ENCODE measurements around the gene SEL1L.
"Not testable (repeated sequence)": the region's sequence is repeated elsewhere in the genome, so short reads cannot be mapped to it uniquely, and the experiment has no call there.

Gene SEL1L

GRCh38 chr14:81533212-81533535 lies 479 bp downstream of the SEL1L start:
- peak overlapping the region; percentile 31 for H3K27ac ChIP-seq
- no peak for DNase-seq (ENCODE audit: low read depth, low spot score)

- peak overlapping the region; percentile 79 for H3K27ac ChIP-seq
- DNase-seq (ENCODE audit: low read depth, low spot score) = no peak
These were observed 4.3 kb downstream of the SEL1L start for GRCh38 chr14:81529391-81529790.

GRCh38 chr14:81525129-81525528 lies 8.5 kb downstream of the SEL1L start:
- DNase-seq (ENCODE audit: low read depth, low spot score) = no peak
- H3K27ac ChIP-seq = no peak overlapping the region

DNA sequence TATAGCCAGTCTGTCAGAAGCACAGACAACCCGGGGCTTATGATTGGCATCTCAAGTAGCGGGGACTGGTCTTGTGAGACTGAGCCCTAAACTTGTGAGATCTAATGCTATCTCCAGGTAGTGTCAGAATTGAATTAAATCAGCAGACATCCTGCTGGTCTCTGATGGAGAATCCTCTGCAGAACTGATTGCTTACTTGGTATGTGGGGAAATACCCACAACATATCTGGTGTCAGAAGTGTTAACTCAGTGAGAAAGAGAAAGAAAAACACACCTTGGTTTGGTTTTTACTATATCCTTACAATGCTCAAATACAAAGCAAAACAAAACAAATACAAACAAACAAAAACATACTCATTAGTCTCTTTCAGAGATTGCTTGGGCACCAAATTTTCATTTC lies 10.0 kb downstream of the SEL1L start:
- no peak overlapping the region for H3K27ac ChIP-seq
- DNase-seq (ENCODE audit: low read depth, low spot score) = no peak

GRCh38 chr14:81523016-81523415 lies 10.6 kb downstream of the SEL1L start:
- DNase-seq (ENCODE audit: low read depth, low spot score) = no peak
- no peak overlapping the region for H3K27ac ChIP-seq

DNA sequence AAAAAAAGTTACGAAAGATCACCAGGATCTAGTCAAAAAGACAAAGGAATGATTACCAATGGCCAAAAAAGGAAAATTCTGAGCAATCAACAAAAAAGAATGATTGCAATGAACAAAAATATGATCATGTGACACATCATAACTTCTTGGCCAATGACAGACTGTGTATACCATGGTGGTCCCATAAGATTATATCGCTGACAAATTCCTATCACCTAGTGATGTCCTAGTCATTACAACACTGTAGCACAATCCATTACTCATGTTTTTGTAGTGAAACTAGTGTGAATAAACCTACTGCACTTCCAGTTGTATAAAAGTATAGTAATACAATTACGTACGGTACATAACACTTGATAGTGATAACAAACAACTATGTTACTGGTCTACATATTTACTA lies 12.3 kb downstream of the SEL1L start:
- no peak for DNase-seq (ENCODE audit: low read depth, low spot score)
- no peak overlapping the region for H3K27ac ChIP-seq

- DNase-seq (ENCODE audit: low read depth, low spot score) = no peak
- peak overlapping the region; percentile 34 for H3K27ac ChIP-seq
These were observed 14.2 kb downstream of the SEL1L start for GRCh38 chr14:81519200-81520011.

DNA sequence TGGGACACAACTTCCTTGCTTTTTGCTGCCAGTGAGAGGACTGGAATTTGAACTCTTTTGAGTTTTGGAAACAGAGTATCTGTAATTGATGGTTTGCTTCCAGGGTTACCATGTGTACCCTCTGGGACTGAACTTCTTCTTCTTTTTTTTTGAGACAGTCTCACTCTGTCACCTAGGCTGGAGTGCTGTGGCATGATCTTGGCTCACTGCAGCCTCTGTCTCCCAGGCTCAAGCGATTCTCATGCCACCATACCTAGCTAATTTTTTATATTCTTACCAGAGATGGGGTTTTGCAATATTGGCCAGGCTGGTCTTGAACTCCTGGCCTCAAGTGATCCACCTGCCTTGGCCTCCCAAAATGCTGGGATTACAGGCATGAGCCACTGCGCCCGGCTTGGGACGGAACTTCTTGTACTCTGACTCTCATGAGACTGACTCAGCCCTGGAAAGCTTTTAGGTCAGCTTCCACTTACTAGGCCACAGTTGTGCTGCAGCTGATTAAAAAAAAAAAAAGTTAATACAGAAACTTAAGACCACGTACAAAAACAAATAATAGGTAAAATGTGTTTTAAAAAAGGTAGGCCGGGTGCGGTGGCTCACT lies 15.8 kb downstream of the SEL1L start:
- DNase-seq (ENCODE audit: low read depth, low spot score) = no peak
- H3K27ac ChIP-seq = no peak overlapping the region

DNA sequence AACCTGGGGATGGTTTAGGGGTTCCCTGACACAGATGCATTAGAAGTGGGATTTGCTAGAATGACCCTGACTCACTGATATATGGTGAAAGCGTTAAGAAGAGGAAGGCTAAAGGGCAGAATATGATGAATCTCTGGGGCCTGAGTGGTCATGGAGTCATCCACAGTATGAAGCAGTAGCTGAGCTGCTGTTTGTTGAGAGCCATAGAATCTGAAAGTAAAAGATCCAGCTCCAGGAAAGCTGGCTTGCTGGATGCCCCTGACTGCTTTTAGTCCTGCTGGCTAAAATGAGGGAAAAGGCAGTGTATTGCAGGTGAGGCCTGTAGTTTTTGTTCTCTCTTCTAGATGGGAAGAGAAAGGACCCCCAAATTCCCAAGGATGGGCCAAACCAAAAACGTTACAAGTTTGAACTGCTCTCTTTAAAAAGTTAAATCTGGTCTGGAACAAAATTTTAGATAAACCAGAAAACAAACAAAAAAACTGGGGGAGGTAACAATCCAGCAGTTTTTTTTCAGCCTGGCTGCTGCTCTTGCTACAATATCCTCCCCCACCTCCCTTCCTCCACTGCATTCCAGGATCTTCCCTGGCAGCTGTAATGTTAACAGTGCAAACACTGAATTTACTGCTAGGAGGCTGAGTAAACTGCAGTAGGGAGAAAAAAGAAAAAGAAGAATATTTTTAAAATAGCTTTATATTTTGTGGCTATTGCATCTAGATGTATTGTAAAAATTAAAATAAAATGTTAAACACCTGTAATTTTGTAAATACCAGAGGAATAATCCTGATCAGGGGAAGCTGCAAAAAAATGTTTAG lies 16.5 kb downstream of the SEL1L start:
- DNase-seq (ENCODE audit: low read depth, low spot score) = no peak
- H3K27ac ChIP-seq = no peak overlapping the region

- not testable (repeated sequence) for H3K27ac ChIP-seq; DNase-seq (ENCODE audit: low read depth, low spot score)
These were observed 17.7 kb downstream of the SEL1L start for GRCh38 chr14:81515927-81516326.

DNA sequence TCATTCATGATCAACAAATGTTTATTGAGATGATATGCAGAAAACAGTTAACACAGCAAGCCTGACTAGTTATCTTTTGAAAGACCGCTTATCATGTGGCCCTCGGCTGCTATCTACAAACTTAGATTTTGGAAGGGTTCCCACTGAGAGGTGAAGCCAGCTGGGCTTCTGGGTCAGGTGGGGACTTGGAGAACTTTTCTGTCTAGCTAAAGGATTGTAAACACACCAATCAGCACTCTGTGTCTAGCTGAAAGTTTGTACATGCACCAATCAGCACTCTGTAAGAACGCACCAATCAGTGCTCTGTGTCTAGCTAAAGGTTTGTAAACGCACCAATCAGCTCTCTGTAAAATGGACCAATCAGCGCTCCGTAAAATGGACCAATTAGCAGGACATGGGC lies 20.8 kb downstream of the SEL1L start:
- not testable (repeated sequence) for H3K27ac ChIP-seq; DNase-seq (ENCODE audit: low read depth, low spot score)

DNA sequence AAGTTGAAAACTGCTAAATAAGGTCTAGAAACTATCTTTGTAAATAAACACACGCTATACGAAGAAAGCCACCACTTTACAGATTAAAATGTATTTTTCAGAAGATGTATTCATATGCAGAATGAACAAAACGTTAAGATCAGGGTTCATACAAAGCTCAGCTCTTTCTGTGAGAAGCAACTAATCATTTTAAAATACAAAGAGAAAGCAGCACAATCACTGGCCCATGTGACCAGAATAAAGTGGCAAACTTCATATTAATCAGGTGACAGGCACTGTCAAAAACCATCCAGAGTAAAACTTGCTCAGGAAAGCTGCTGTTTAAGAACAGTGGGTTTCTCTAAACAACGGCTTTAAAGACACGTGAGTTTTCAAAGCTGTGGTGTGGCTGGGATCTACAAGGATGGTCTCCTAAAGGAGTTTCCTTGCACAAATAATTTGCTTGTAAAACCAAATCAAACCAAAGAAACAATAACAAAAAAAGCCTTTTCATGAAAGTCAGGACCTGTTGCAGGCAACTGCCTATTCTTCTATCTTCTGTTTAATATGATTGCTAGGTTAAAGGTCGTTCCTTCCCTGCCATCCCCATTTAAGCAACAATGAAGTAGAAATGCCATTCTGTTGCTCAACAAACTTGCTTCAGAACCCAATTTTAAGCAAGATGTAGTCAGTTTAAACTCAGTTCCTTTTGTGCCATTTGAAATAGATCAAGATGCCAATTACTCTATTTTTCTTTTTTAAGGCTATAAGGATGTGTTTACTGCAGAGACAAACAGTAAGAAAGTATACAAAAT lies 22.3 kb downstream of the SEL1L start:
- no peak for DNase-seq (ENCODE audit: low read depth, low spot score)
- no peak overlapping the region for H3K27ac ChIP-seq

GRCh38 chr14:81509838-81510452 lies 23.7 kb downstream of the SEL1L start:
- H3K27ac ChIP-seq = no peak overlapping the region
- DNase-seq (ENCODE audit: low read depth, low spot score) = no peak

GRCh38 chr14:81509321-81509720 lies 24.3 kb downstream of the SEL1L start:
- no peak overlapping the region for H3K27ac ChIP-seq
- no peak for DNase-seq (ENCODE audit: low read depth, low spot score)

- H3K27ac ChIP-seq = no peak overlapping the region
- DNase-seq (ENCODE audit: low read depth, low spot score) = no peak
These were observed 27.2 kb downstream of the SEL1L start for GRCh38 chr14:81506487-81506886.

- no peak overlapping the region for H3K27ac ChIP-seq
These were observed 28.8 kb downstream of the SEL1L start for GRCh38 chr14:81504864-81505263.

DNA sequence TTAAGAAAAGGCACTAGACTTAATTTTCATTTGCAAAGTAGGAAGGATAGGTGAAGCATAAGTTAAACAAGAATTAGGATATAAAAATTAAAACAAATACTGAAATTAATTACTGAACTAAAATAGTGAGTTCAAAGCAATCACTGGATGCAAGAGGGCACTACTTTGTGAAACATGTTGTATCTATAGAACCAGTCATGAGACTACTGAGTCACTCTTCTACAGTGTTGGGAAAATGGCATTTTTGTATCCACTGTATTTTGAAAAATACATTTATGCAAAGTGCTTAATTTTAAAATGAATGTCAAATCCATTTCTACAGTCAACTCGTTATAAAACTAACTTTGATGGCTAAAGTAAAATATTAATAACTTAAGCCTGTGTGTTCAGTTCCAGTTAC lies 47.9 kb downstream of the SEL1L start:
- DNase-seq (ENCODE audit: low read depth, low spot score) = no peak
- no peak overlapping the region for H3K27ac ChIP-seq

More at GRCh38 chr14:81504864-81505263, 28.8 kb downstream of the SEL1L start:
- no peak for DNase-seq (ENCODE audit: low read depth, low spot score)

DNA sequence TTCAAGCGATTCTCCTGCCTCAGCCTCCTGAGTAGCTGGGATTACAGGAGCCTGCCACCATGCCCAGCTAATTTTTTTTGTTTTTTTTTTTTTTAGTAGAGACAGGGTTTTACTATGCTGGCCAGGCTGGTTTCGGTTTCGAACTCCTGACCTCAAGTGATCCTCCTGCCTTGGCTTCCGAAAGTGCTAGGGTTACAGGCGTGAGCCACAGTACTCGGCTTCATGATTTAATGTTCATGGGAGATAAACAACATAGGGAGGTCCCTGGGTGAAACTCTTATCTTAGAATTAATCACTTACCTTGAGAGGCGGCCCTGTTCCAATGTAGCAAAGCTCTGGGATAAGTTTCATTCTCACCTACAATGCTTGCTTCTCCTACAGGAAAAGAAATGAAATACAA lies 48.3 kb downstream of the SEL1L start:
- H3K27ac ChIP-seq = no peak overlapping the region
- DNase-seq (ENCODE audit: low read depth, low spot score) = no peak

GRCh38 chr14:81484120-81484519 lies 49.5 kb downstream of the SEL1L start:
- no peak for DNase-seq (ENCODE audit: low read depth, low spot score)
- H3K27ac ChIP-seq = no peak overlapping the region

GRCh38 chr14:81480741-81481140 lies 52.9 kb downstream of the SEL1L start:
- DNase-seq (ENCODE audit: low read depth, low spot score) = no peak

More at GRCh38 chr14:81480741-81481140, 52.9 kb downstream of the SEL1L start:
- no peak overlapping the region for H3K27ac ChIP-seq
